ENCODE data around the gene TTC7B. TPM values are rescaled to one million over a fixed set of nuclear protein-coding genes. Genes with fewer than 3 reads are reported as not detected.
A peak's percentile ranks its signal among the peaks of the same experiment; 100 is the strongest.

The TTC7B gene
- total RNA-seq, 1 donor from 2014 or later: 32.4 TPM

DNA sequence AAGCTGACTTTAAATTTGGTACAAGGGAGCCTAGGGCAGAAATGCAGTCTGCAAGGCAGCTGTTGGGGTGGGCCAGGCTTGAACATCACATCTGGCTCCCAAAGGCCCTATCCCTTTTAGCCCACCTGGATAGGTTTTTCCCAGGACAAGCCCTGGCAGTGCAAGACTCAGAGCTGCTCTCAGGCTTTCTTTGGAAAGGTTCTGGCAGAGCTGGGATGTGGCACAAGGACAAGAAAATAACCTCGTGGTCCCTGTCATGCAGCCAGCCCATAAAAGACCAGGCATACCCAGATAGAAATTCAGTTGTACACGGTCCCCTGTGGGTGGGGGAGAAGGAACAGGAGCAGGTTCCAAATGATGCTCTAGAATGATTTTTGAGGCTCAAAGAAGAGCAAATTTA is 206.9 kb downstream of the TTC7B start:
- DNase-seq (ENCODE audit: low spot score): no peak
- no peak for ATAC-seq

DNA sequence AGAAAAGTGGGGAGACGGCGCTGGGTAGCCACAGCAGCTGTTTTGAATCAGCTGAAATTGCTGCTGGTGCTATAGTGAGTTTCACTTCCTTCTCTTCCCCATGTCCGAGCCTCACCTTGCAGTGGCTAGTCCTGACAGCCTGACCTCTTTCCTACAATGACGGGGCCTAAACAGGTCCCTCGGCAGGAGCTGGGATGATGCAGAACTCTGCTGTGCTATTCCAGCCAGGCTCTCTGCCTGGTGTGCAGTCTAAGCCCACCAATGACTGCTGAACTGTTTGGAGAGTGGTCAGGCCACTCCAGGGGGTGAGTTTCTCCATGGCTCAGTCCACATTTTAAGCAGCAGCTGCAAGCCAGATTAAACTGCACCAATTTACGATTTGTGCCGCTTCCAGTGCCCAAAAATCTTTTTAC is 207.3 kb downstream of the TTC7B start:
- DNase-seq (ENCODE audit: low spot score) (no peak), ATAC-seq (peak; percentile 20)

DNA sequence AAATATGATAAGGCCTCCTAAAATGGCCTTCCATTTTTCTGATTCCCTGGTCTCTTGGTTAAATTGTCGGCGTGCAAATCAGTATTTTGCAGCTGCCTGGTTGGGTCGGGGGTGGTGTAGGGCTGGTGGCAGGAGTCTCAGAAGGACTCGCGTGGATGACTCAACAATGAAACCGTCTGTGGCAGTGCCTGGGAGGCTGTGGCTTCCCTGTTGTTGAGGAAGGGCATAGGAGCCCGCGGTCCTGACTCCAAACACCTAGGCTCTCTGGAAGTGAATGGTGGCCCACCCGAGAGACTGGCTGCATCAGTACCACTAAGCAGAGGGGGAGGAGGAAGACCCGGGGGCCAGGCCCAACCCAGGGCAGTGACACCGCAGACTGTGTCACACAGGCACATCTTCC is 207.9 kb downstream of the TTC7B start:
- DNase-seq (ENCODE audit: low spot score) (no peak), ATAC-seq (no peak)

DNA sequence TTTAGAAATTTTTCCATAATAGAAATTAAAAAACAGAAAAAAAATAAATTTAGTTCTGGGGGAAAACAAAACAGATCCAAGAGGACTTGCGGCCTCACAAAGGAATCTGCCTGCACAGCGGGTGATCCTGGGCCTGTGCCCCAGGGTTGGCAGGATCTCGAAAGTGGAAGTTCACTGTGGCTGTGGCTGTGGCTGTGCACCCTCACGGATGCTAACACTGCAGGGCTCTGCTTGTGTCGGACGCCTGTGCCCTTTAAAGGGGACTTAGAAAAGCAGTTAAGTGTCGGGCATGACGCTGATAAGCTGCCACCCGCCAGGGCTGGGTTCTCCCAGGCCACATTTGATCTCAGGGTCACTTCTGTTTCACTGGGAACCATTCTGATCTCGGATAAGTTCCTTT is 209.1 kb downstream of the TTC7B start:
- ATAC-seq (peak; percentile 21), DNase-seq (ENCODE audit: low spot score) (no peak)

DNA sequence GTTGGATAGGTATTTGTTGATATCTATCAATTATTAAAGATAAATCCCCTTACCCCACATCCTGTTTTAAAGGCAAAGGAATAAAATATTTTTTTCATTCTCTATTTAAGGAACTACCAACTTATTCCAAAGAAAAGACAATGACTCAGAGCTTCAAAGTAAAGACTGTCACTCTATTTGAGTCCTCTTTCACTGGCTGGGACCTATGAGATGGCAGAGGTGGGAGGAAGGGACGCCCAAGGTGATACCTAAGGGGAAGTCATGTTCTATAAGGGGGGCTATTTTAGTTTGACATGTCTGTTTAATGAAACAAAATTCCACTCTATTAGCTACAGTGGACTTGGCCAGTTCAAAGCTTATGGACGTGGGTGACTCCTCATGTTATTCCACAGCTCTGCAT is 209.8 kb downstream of the TTC7B start:
- ATAC-seq (no peak), DNase-seq (ENCODE audit: low spot score) (no peak)

GRCh38 chr14:90605430-90605829 is 210.8 kb downstream of the TTC7B start:
- no peak for ATAC-seq
- DNase-seq (ENCODE audit: low spot score): no peak

DNA sequence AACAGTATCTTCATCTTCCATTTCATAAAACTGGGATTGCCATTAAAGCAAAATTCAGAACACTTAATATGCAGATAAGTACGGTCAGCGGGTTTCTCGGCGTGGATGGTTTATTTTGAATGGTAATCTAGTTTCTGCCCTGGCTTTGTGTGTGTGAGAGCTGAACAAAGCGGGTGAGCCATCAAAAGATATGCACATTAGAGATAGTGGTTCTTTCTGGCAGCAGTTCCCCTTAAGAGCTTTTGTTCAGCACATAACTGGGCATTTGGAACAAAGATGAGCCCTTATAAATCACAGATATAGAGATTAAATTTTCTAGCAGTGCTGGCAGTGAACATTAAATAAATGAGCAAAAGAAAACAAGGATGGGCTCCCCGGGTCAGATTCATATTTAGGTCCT is 211.9 kb downstream of the TTC7B start:
- no peak for ATAC-seq

DNA sequence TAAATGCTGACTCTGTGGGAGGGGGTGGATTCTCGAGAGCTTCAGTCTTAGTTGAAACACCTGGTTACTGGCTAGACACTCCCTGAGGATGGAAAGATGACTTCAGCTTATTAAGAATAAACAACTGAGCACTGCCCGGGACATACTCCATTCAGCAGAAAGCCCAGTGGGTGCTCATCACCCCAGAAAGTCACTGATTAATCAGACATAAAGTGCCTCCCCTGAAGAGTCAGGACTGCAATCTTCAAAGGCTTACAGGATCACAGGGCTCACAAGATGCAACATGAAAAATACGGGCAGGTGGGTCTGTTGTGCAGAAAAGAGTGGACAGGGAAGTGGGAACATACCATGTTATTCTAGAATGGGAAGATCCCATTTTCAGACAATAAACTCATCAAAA is 212.4 kb downstream of the TTC7B start:
- DNase-seq (ENCODE audit: low spot score) (no peak), ATAC-seq (no peak)

More for the DNA sequence above, 211.9 kb downstream of the TTC7B start:
- no peak for DNase-seq (ENCODE audit: low spot score)

- DNase-seq (ENCODE audit: low spot score) (no peak), ATAC-seq (no peak)
Measured at GRCh38 chr14:90603336-90603735, 212.9 kb downstream of the TTC7B start.

DNA sequence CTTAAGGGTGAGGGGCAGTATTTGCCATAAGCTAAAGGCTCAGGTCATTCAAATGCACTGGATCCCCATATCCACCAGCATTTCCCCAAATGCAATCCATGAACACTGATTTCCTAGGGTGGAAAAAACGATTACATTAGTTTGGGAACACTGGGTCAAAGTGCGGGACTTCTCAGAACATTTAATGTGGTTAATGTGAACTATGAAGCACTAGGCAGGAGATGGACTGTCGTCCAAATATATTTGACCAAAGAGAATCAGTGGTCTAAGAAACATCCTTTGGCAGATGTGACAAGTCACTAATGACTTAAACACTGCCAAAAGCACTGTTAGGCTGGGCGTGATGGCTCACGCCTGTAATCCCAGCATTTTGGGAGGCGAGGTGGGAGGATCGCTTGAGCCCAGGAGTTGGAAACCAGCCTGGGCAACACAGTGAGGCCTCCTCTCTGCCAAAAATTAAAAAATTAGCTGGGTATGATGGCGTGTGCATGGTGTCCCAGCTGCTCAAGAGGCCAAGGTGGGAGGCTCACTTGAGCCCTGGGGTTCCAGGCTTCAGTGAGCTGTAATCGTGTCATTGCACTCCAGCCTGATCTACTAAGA is 214.0 kb downstream of the TTC7B start:
- no peak for ATAC-seq

DNA sequence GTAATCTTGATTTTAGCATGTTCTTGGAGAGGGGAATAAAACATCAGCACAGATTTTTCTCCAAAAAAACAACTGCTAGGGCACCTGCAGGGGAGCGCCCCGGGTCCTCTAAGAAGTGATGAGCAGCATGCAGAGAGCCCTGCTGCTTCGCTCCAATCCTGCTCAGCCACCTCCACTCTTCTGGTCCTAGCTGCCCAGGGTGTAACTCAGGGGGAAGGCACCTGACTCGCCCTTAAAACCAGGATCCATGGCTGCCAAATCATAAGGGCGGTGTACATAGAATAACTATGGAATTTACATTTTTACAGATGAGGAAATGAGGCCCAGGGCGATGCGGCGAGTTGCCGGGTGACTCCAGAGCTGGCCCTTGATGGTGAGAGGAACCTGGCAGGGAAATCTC is 214.7 kb downstream of the TTC7B start:
- DNase-seq (ENCODE audit: low spot score): no peak
- no peak for ATAC-seq

More for the DNA sequence above, 214.0 kb downstream of the TTC7B start:
- DNase-seq (ENCODE audit: low spot score): no peak

GRCh38 chr14:90600619-90601018 is 215.6 kb downstream of the TTC7B start:
- no peak for ATAC-seq
- no peak for DNase-seq (ENCODE audit: low spot score)

DNA sequence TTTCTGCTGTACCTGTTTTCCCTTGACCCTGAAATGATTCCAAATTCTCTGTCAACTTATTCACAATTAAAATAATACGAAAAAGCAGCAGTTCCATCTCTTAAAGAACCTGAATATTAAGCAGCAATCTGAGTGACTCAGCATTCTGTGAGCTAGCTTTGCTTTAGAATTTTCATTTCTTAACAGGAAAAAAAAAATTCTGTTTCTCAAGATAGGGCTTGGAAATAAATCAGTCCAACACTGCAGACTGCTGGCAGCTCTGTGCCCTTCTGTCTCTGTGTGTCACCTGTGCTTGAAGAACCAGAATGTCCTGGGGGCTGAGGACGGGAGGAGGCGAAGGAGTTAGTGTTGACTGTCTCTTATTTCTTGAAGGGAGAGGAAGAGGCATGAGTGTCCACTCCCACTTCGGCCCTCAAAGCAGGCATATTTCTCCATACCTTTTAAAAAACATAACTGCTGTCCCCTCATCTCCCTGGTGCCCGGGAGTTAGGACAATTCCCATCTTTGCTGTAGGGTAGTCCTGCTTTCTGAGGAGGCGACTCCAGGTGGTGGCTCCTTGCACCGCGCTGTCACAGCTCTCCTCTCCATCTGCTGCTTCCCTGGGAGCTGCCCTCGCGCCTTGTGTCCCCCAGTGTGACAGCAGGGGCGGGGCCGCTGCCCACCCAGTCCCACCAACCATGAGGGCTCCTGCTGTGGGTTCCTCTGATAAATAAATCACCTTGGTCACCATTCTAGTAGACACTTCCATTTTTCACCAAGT is 216.3 kb downstream of the TTC7B start:
- ATAC-seq: no peak
- DNase-seq (ENCODE audit: low spot score): no peak

- DNase-seq (ENCODE audit: low spot score): no peak
- ATAC-seq: no peak
Measured at GRCh38 chr14:90599339-90599738, 216.9 kb downstream of the TTC7B start.

- DNase-seq (ENCODE audit: low spot score): no peak
Measured at GRCh38 chr14:90597961-90598360, 218.3 kb downstream of the TTC7B start.

GRCh38 chr14:90596733-90597132 is 219.5 kb downstream of the TTC7B start:
- ATAC-seq (no peak), DNase-seq (ENCODE audit: low spot score) (no peak)

More at GRCh38 chr14:90597961-90598360, 218.3 kb downstream of the TTC7B start:
- no peak for ATAC-seq

GRCh38 chr14:90593254-90594040 is 222.8 kb downstream of the TTC7B start:
- ATAC-seq: no peak

GRCh38 chr14:90592655-90593054 is 223.6 kb downstream of the TTC7B start:
- DNase-seq (ENCODE audit: low spot score) (no peak), ATAC-seq (no peak)

More at GRCh38 chr14:90593254-90594040, 222.8 kb downstream of the TTC7B start:
- DNase-seq (ENCODE audit: low spot score): no peak

DNA sequence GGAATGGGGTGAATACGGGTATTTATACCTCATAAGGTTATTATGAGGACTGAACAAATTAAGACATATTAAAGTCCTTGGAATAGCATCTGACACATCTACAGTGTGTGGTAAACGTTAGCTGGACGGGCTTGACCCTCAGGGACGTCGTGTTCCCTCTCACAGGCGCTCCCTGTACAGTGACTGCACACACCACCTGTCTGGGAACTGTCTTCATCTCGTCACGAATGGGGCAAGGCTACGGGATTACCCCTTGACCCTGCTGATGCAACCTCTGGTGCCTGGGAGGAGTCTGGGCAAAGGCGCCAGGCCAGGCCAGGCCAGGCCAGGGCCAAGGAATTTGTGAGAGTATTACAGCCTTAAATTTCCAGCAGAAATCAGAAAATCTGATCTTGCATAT is 228.3 kb downstream of the TTC7B start:
- DNase-seq (ENCODE audit: low spot score): peak; percentile 55
- peak; percentile 88 for ATAC-seq

DNA sequence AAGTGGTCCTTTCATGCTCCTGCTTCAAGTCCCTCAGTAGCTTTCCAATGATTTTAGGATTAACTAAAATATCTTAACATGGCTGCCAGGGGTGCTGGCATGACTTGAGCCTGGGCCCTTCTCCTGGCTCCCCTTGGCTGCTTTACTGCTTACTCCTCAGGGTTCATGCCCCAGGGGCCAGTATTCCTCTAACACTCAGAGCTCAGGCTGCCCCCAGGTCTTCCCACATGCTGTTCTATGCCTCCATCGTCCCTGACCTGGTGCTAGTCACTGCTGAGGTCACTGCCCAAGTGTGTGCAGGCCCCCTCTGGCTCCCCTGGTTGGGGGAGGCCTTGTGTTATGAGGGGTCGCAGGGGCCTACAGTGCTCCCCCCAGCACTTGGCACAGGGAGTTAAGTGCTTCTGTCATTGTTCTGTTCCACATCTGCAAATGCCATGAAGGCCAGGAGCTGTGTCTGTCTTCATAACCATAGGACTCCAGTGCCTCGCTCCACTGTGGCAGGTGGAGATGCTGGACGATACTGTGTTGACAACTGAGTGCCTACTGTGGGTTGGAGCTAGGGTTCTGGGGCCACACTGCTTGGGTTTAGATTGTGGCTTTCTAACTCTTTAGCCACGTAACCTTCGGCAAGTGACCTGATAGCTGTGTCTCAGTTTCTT is 228.8 kb downstream of the TTC7B start:
- no peak for DNase-seq (ENCODE audit: low spot score)
- ATAC-seq: no peak

GRCh38 chr14:90585106-90585505 is 231.1 kb downstream of the TTC7B start:
- DNase-seq (ENCODE audit: low spot score) (no peak), ATAC-seq (no peak)

Measured in left lobe of liver (tissue), 2 donors.